HG03558 (cell line): ENCODE measurements around the gene EFNB1.

ENCODE experiments used
- ATAC-seq: cut with Tn5 transposase; IDR thresholded peaks from one replicate; pipeline ENCODE4 v1.9.1; 2021; ENCODE audit warnings: moderate number of reproducible peaks; ENCODE audit not compliant: unreplicated experiment; ENCODE audit errors: extremely low read depth

Gene EFNB1

GRCh38 chrX:68841251-68842049 lies 12.6 kb downstream of the EFNB1 start:
- ATAC-seq = no peak

- ATAC-seq = no peak
Observed at GRCh38 chrX:68842351-68842750, 13.5 kb downstream of the EFNB1 start.

DNA sequence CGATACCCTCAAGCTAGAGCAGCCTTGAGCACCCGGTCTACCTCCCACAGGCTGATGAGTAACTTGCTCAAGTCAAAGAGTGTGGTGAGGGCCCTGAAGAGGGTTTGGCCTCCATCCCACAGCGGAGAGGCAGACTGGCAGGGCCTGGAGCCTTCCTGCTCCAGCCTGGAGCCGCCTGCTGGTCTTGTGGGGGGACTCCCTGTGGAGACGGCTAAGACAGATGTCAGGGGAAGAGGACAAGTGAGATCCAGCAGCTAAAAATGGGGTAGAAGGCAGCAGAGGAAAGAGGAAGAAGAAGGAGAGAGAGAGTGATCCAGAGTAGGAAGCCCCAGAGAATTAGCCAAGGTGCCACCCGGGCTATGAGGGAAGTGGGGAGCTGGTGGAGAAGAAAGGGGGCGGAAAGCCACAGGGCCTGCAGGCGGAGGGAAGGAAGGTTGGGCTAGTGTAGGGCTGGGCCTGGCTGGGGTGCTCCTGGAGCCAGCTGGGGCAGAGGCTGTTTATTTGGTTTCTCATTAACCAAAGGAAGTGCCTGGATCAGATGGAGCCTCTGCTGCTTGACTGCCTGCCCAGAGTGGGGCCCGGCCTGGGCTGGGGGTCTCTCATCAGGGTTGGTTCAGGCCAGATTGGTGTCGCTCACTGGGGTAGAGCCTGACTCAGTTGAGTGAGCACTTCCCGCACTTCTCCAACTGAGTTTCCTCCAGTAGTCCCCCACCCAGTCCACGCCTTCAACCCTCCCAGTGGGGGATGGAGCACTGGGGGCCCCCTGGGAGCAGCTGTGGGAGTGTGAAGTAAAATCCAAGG lies 14.2 kb downstream of the EFNB1 start:
- ATAC-seq = no peak

GRCh38 chrX:68843992-68844391 lies 15.2 kb downstream of the EFNB1 start:
- ATAC-seq = no peak

GRCh38 chrX:68844581-68844980 lies 15.8 kb downstream of the EFNB1 start:
- ATAC-seq = no peak

DNA sequence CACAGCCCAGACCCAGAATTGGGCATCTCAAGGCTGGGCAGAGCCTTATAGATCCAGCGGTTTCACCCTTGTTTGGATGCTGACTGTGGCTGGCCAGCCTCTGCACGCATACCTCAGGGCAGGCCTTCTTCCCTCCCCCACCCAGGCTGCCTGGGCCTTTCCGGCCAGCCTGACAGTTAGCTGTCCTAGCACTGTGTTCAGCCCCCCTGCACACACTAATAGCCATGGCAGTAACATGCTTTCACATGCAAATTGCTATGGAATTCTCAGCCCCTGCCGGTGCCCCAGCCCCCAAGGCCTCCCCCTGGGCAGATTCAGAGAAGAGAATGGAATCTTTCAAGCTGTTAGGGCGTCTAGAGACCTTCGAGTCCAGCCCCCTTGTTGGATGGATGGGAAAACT lies 17.7 kb downstream of the EFNB1 start:
- no peak for ATAC-seq

GRCh38 chrX:68847172-68847571 lies 18.4 kb downstream of the EFNB1 start:
- no peak for ATAC-seq

DNA sequence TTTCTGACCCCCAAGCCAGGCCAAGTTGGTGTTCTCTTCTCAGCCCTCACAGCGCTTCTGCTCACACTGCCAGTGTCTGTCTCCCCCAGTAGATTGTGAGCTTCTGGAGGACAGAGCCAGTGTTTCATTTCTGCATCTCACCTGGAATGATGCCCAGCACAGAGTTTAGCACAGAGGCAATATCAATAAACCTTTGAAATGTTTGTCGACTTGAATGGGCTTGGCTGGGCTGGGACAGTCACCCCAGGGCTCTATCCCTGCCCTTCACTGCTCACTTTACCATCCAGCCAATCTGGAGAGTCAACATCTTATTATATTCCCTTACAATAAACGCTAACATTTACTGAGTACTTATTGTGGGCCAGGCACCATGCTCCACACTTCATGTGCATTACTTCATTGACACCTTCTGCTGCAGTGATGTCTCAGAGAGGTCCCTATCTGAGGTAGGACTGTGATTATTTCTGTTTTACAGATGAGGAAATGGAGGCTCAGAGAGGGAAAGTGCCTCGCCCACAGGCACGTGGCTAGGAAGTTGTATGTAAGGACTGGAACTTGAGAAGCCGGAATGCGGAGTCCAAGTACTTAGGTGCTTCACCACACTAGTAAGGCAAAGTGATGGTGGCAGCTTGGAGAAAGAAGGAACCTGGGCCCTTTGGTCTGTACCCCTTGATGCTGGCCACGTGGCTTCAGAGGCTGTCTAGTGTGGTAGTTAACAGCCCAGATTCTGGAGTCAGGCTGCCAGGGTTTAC lies 19.5 kb downstream of the EFNB1 start:
- ATAC-seq = no peak

GRCh38 chrX:68851082-68851481 lies 22.3 kb downstream of the EFNB1 start:
- no peak for ATAC-seq

DNA sequence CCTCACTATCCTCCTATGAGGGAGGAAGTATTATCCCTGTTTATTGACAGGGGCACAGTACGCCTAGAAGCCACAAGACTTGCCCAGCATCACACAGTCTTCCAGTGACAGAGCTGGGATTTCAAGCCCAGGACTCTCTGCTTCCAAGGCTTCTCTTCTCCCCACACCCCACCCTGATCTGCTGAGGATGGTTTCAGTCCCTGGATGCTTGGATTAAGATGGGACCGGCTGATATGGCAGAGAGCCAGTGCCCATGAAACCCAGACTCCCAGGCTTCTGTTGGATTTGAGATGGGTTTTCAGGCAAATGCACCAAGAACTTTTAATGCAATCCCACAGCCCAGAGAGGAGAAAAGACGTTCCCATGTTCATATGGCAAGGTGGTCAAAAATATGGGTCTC lies 23.2 kb downstream of the EFNB1 start:
- ATAC-seq = no peak

- no peak for ATAC-seq
Observed at GRCh38 chrX:68853665-68854251, 24.9 kb downstream of the EFNB1 start.

GRCh38 chrX:68865300-68865699 lies 36.5 kb downstream of the EFNB1 start:
- no peak for ATAC-seq

DNA sequence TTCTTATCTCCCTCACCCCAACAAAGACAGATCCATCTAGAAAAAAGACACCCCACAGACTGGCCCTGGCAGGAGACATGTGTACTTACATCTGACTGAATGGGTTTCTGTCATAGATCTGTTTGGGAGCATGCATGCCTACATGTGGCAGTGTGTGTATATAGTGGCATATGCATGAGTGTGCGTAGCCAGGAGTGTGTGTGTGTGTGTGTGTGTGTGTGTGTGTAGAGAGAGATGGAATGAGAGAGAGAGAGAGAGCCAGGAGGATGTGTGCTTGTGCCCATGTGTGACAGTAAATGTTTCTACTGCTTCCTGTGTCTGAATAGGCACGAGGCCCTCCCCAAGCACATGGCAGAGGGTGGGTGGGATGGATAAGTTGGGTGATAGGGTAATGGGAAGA lies 37.1 kb downstream of the EFNB1 start:
- ATAC-seq = no peak

DNA sequence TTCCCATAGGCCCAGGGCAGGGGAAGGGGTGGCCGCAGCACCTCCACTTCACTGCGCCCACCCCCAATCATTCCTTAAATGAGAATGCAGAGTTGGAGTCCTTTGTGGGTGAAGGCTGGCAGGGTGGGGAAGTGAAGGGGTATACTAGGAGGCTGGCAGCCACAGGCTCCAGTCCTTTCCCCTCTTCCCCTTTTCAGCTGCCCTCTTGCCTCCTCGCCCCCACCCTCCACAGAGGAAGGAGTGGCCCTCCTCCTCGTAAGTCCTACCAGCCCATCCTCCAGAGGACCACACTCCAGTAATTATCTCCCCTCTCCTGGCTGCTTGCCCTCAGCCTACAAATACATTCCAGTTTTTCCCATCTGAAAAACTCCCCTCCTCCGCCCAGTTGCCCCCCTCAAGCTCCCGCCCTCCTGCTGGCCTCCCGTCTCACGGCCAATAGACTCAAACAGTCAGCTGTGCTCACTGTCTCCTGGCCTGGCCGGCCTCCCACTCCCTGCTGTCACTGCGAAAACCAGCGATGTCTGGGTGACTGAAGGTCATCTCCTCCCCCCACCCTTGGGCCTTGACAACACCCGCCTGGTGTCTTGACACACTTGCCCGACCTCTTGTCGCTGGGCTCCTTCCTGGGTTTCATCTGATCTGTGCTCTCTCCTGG lies 38.8 kb downstream of the EFNB1 start:
- no peak for ATAC-seq

GRCh38 chrX:68868316-68868715 lies 39.5 kb downstream of the EFNB1 start:
- ATAC-seq = no peak

- no peak for ATAC-seq
Observed at GRCh38 chrX:68868902-68869800, 40.3 kb downstream of the EFNB1 start.

- ATAC-seq = no peak
Observed at GRCh38 chrX:68870357-68870756, 41.5 kb downstream of the EFNB1 start.

DNA sequence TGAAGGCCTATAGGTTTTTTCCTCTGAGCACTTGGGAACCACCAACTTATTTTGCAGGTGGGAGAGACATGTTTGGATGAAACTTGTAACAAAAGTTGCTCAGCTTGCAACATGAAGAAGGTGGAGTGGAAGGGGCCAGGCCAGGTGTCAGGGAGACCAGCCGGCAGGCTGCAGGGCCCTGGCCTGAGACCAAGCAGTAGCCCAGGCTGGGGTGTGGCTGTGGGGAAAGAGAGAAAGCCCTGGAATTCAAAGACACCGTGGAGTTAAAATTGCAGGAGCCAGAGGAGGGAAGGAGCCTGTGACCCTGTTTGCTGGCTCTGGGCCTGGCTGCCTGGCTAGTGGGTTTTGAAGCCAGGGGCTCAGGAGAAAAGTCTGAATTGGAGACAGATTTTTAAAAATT lies 43.4 kb downstream of the EFNB1 start:
- ATAC-seq = no peak

DNA sequence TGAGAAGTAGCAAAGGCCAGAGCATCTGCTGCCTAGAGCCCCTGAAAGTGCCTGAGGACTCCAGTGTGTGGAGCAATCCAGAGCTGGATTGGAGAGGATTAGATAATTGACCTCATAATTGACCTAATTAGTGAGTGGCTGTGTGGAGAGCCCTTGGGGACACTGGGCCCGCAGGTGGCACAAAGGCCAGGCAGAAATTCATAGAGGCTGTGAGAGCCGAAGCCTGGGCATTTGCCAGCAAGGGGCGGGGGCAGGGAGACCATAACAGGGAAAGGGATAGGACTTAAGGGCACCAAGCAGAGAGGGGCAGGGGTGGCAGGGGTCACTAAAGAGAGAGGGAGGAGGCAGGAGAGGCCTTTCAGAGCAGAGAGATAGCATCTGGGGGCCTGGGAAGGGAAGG lies 45.3 kb downstream of the EFNB1 start:
- ATAC-seq = no peak
